Measurements from ENCODE around the gene CYP4F2. TPM values are rescaled to one million over a fixed set of nuclear protein-coding genes. Genes with fewer than 3 reads are reported as not detected.

The CYP4F2 gene
- total and polyA plus RNA-seq, 2 donors (not counting 3 experiments of a cell fraction or from before 2014, with no cell fraction given), result not detected

- Histone ChIP-seq H3K27ac (ENCODE audit: insufficient read depth, low read depth, low read length) (no peak overlapping the region), H3K9me3 (replicated peaks; ENCODE audit: control insufficient read depth, insufficient read depth, low read length) (no peaks in the 10 kb centered on the region), H3K36me3 (ENCODE audit: control insufficient read depth in 2 of 2, extremely low read depth in 1 of 2, insufficient read depth in 2 of 2, low read length in 2 of 2) (no peaks in the 10 kb centered on the region), H4K20me1 (replicated peaks; ENCODE audit: control insufficient read depth, extremely low read depth, insufficient read depth, low read length) (no peaks in the 10 kb centered on the region), H3K4me1 (ENCODE audit: control insufficient read depth, extremely low read depth, insufficient read depth, low read length) (no peaks in the 10 kb centered on the region), H2AFZ (ENCODE audit: low read depth, low read length) (no peak overlapping the region), H3K9ac (replicated peaks; ENCODE audit: extremely low read depth, insufficient read depth, low read length) (no peak overlapping the region), H3K9me1 (replicated peaks; ENCODE audit: control insufficient read depth, extremely low read depth, insufficient read depth, low read length) (no peaks in the 10 kb centered on the region), H3K79me2 (ENCODE audit: control insufficient read depth, insufficient read depth, low read length) (no peaks in the 10 kb centered on the region), H3K4me2 (ENCODE audit: insufficient read depth, low read length) (no peak overlapping the region), H3K4me3 (replicated peaks in 1 of 3; ENCODE audit: insufficient read depth in 1 of 3, low read depth in 1 of 3, low read length in 3 of 3) (no peak overlapping the region), H3K27me3 (ENCODE audit: control insufficient read depth in 2 of 2, insufficient read depth in 2 of 2, low read length in 2 of 2) (no peaks in the 10 kb centered on the region)
- intact Hi-C loops (cut with micrococcal nuclease) (no loop called here), dilution Hi-C loops (cut with MboI; ENCODE audit: extremely low pct_ligation_motif_present, low sequenced_read_pairs) (no loop called here)
- DNase-seq (ENCODE audit: low read depth, low spot score) (no peak), FAIRE-seq (no peak)
- no peak for TF ChIP-seq FOS (IDR thresholded peaks at IDR 0.05; ENCODE audit: borderline replicate concordance, insufficient read depth, low read length)
- no peak for TF ChIP-seq POLR2AphosphoS5 (IDR thresholded peaks at IDR 0.05; ENCODE audit: insufficient read depth, low read depth, low read length)
- TF ChIP-seq, protein P1, sequence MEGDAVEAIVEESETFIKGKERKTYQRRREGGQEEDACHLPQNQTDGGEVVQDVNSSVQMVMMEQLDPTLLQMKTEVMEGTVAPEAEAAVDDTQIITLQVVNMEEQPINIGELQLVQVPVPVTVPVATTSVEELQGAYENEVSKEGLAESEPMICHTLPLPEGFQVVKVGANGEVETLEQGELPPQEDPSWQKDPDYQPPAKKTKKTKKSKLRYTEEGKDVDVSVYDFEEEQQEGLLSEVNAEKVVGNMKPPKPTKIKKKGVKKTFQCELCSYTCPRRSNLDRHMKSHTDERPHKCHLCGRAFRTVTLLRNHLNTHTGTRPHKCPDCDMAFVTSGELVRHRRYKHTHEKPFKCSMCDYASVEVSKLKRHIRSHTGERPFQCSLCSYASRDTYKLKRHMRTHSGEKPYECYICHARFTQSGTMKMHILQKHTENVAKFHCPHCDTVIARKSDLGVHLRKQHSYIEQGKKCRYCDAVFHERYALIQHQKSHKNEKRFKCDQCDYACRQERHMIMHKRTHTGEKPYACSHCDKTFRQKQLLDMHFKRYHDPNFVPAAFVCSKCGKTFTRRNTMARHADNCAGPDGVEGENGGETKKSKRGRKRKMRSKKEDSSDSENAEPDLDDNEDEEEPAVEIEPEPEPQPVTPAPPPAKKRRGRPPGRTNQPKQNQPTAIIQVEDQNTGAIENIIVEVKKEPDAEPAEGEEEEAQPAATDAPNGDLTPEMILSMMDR (IDR thresholded peaks at IDR 0.05; ENCODE audit: extremely low read depth in 1 of 2, insufficient read depth in 1 of 2, low read depth in 1 of 2, low read length in 2 of 2), result no peak
- no peak for TF ChIP-seq EZH2 (IDR thresholded peaks at IDR 0.05; ENCODE audit: borderline replicate concordance, low read depth, low read length, severe bottlenecking)
- no TSS peak for BruUV-seq (replicated peaks)
- ChIA-PET POLR2A (no interaction called here), CTCF (no interaction called here)
Measured at GRCh38 chr19:15862444-15862843, 35.4 kb downstream of the CYP4F2 start.

GRCh38 chr19:15860522-15860921 is 37.4 kb downstream of the CYP4F2 start:
- Histone ChIP-seq H3K4me1 (ENCODE audit: control insufficient read depth, extremely low read depth, insufficient read depth, low read length) (no peaks in the 10 kb centered on the region), H3K27me3 (ENCODE audit: control insufficient read depth in 2 of 2, insufficient read depth in 2 of 2, low read length in 2 of 2) (no peaks in the 10 kb centered on the region), H3K4me3 (replicated peaks in 1 of 3; ENCODE audit: insufficient read depth in 1 of 3, low read depth in 1 of 3, low read length in 3 of 3) (no peak overlapping the region), H3K27ac (ENCODE audit: insufficient read depth, low read depth, low read length) (no peak overlapping the region), H3K36me3 (ENCODE audit: control insufficient read depth in 2 of 2, extremely low read depth in 1 of 2, insufficient read depth in 2 of 2, low read length in 2 of 2) (no peaks in the 10 kb centered on the region), H3K79me2 (ENCODE audit: control insufficient read depth, insufficient read depth, low read length) (no peaks in the 10 kb centered on the region), H3K9ac (replicated peaks; ENCODE audit: extremely low read depth, insufficient read depth, low read length) (no peak overlapping the region), H3K9me1 (replicated peaks; ENCODE audit: control insufficient read depth, extremely low read depth, insufficient read depth, low read length) (no peaks in the 10 kb centered on the region), H2AFZ (ENCODE audit: low read depth, low read length) (no peak overlapping the region), H3K9me3 (replicated peaks; ENCODE audit: control insufficient read depth, insufficient read depth, low read length) (no peaks in the 10 kb centered on the region), H3K4me2 (ENCODE audit: insufficient read depth, low read length) (no peak overlapping the region), H4K20me1 (replicated peaks; ENCODE audit: control insufficient read depth, extremely low read depth, insufficient read depth, low read length) (no peaks in the 10 kb centered on the region)
- FAIRE-seq (no peak), DNase-seq (ENCODE audit: low read depth, low spot score) (no peak)
- no TSS peak for BruUV-seq (replicated peaks)
- ChIA-PET POLR2A (no interaction called here), CTCF (no interaction called here)
- TF ChIP-seq EZH2 (IDR thresholded peaks at IDR 0.05; ENCODE audit: borderline replicate concordance, low read depth, low read length, severe bottlenecking), result no peak
- no peak for TF ChIP-seq POLR2AphosphoS5 (IDR thresholded peaks at IDR 0.05; ENCODE audit: insufficient read depth, low read depth, low read length)
- TF ChIP-seq MYC (IDR thresholded peaks at IDR 0.05; ENCODE audit: low read depth, low read length), result no peak
- TF ChIP-seq, protein P1 (IDR thresholded peaks at IDR 0.05; ENCODE audit: extremely low read depth in 1 of 2, insufficient read depth in 1 of 2, low read depth in 1 of 2, low read length in 2 of 2), result no peak
- TF ChIP-seq JUN (IDR thresholded peaks at IDR 0.05; ENCODE audit: borderline replicate concordance, insufficient read depth, insufficient read length, low read depth), result no peak
- no peak for TF ChIP-seq GATA2 (IDR thresholded peaks at IDR 0.05; ENCODE audit: insufficient read depth, insufficient read length, low read depth, low read length)
- no peak for TF ChIP-seq FOS (IDR thresholded peaks at IDR 0.05; ENCODE audit: borderline replicate concordance, insufficient read depth, low read length)
- TF ChIP-seq POLR2A (IDR thresholded peaks at IDR 0.05; ENCODE audit: low read depth, low read length), result no peak
- TF ChIP-seq MAX (IDR thresholded peaks at IDR 0.05; ENCODE audit: insufficient read depth, insufficient read length), result no peak
- intact Hi-C loops (cut with micrococcal nuclease), result no loop called here
- dilution Hi-C loops (cut with MboI; ENCODE audit: extremely low pct_ligation_motif_present, low sequenced_read_pairs), result no loop called here

Data from endothelial cell of umbilical vein (primary cell).